HG03571 (cell line): ENCODE measurements around the gene RXRG.

Experiments
- ATAC-seq: cut with Tn5 transposase; IDR thresholded peaks from one replicate; pipeline ENCODE4 v1.9.1; 2021; ENCODE audit not compliant: unreplicated experiment

Gene RXRG

GRCh38 chr1:165415068-165415467 lies 29.9 kb downstream of the RXRG start:
- no peak for ATAC-seq

- ATAC-seq: no peak
These were observed 30.3 kb downstream of the RXRG start for GRCh38 chr1:165414620-165415019.

GRCh38 chr1:165411396-165411795 lies 33.5 kb downstream of the RXRG start:
- no peak for ATAC-seq

- no peak for ATAC-seq
These were observed 35.1 kb downstream of the RXRG start for GRCh38 chr1:165409657-165410358.

GRCh38 chr1:165408518-165408917 lies 36.4 kb downstream of the RXRG start:
- no peak for ATAC-seq

GRCh38 chr1:165407398-165407797 lies 37.5 kb downstream of the RXRG start:
- ATAC-seq: no peak

- ATAC-seq: peak; percentile 66
These were observed 41.0 kb downstream of the RXRG start for GRCh38 chr1:165403835-165404482.

GRCh38 chr1:165402517-165403111 lies 42.3 kb downstream of the RXRG start:
- ATAC-seq: no peak

- no peak for ATAC-seq
These were observed 47.0 kb downstream of the RXRG start for GRCh38 chr1:165397944-165398343.

GRCh38 chr1:165395901-165396300 lies 49.0 kb downstream of the RXRG start:
- no peak for ATAC-seq

- no peak for ATAC-seq
These were observed 49.4 kb downstream of the RXRG start for GRCh38 chr1:165395478-165395877.

- peak; percentile 98 for ATAC-seq
These were observed 52.0 kb downstream of the RXRG start for GRCh38 chr1:165392634-165393571.

- no peak for ATAC-seq
These were observed 55.3 kb downstream of the RXRG start for GRCh38 chr1:165389609-165390008.

- no peak for ATAC-seq
These were observed 57.0 kb downstream of the RXRG start for GRCh38 chr1:165387961-165388360.

GRCh38 chr1:165387505-165387904 lies 57.4 kb downstream of the RXRG start:
- no peak for ATAC-seq

GRCh38 chr1:165383599-165384405 lies 61.1 kb downstream of the RXRG start:
- no peak for ATAC-seq

GRCh38 chr1:165383067-165383466 lies 61.9 kb downstream of the RXRG start:
- ATAC-seq: no peak

- ATAC-seq: no peak
These were observed 63.0 kb downstream of the RXRG start for GRCh38 chr1:165381745-165382505.

- no peak for ATAC-seq
These were observed 68.1 kb downstream of the RXRG start for GRCh38 chr1:165376811-165377311.
